HEK293 (cell line): ENCODE data around the gene RHOF.
A peak's percentile ranks its signal among the peaks of the same experiment; 100 is the strongest.

ENCODE experiments used
- GLIS1 ChIP-seq: fragments of 450-650 bp; formaldehyde crosslinking; IDR thresholded peaks from 2 replicates; pipeline ENCODE4 v1.5.1; 2016; ENCODE audit warnings: missing biosample characterization, missing genetic modification characterization
- IKZF3 ChIP-seq: fragments of 450-650 bp; IDR thresholded peaks from 2 replicates; pipeline ENCODE4 v1.5.0; 2018; ENCODE audit warnings: missing biosample characterization, mild to moderate bottlenecking, missing genetic modification characterization, moderate library complexity
- KLF17 ChIP-seq: fragments of 450-650 bp; formaldehyde crosslinking; IDR thresholded peaks from 2 replicates; pipeline ENCODE4 v1.5.1; 2016; ENCODE audit warnings: missing biosample characterization, missing genetic modification characterization
- REPIN1 ChIP-seq: fragments of 450-650 bp; formaldehyde crosslinking; IDR thresholded peaks from 2 replicates; pipeline ENCODE4 v1.5.1; 2017; ENCODE audit warnings: missing biosample characterization, missing genetic modification characterization, low read depth
- SP3 ChIP-seq: fragments of 450-650 bp; formaldehyde crosslinking; IDR thresholded peaks from 2 replicates; pipeline ENCODE4 v1.5.1; 2016; ENCODE audit warnings: missing biosample characterization, missing genetic modification characterization
- SP7 ChIP-seq: fragments of 450-650 bp; formaldehyde crosslinking; IDR thresholded peaks from 2 replicates; pipeline ENCODE4 v1.5.1; 2016; ENCODE audit warnings: missing biosample characterization, missing genetic modification characterization
- ZBTB20 ChIP-seq: fragments of 450-650 bp; formaldehyde crosslinking; IDR thresholded peaks from 2 replicates; pipeline ENCODE4 v1.5.1; 2016; ENCODE audit warnings: missing biosample characterization, missing genetic modification characterization
- ZBTB21 ChIP-seq: fragments of 450-650 bp; formaldehyde crosslinking; IDR thresholded peaks from 2 replicates; pipeline ENCODE4 v1.5.1; 2017; ENCODE audit warnings: missing biosample characterization, missing genetic modification characterization
- ZFP37 ChIP-seq: fragments of 450-650 bp; formaldehyde crosslinking; IDR thresholded peaks from 2 replicates; pipeline ENCODE4 v1.5.1; 2016; ENCODE audit warnings: missing biosample characterization, missing genetic modification characterization
- ZNF280C ChIP-seq: fragments of 450-650 bp; formaldehyde crosslinking; IDR thresholded peaks from 2 replicates; pipeline ENCODE4 v1.5.1; 2016; ENCODE audit warnings: missing biosample characterization, missing genetic modification characterization
- ZNF292 ChIP-seq: fragments of 450-650 bp; formaldehyde crosslinking; IDR thresholded peaks from 2 replicates; pipeline ENCODE4 v1.5.1; 2016; ENCODE audit warnings: low read depth, missing biosample characterization, missing genetic modification characterization, borderline replicate concordance
- ZNF354C ChIP-seq: fragments of 450-650 bp; formaldehyde crosslinking; IDR thresholded peaks from 2 replicates; pipeline ENCODE4 v1.5.1; 2016; ENCODE audit warnings: missing biosample characterization, missing genetic modification characterization, low read depth, borderline replicate concordance
- ZNF366 ChIP-seq: fragments of 450-650 bp; formaldehyde crosslinking; conservative IDR thresholded peaks from 2 replicates; pipeline ENCODE4 v1.5.1; 2016; ENCODE audit warnings: missing biosample characterization, missing genetic modification characterization
- ZNF404 ChIP-seq: fragments of 450-650 bp; formaldehyde crosslinking; IDR thresholded peaks from 2 replicates; pipeline ENCODE4 v1.5.1; 2017; ENCODE audit warnings: missing biosample characterization, missing genetic modification characterization
- ZNF433 ChIP-seq: fragments of 450-650 bp; formaldehyde crosslinking; IDR thresholded peaks from 2 replicates; pipeline ENCODE4 v1.5.1; 2016; ENCODE audit warnings: missing biosample characterization, missing genetic modification characterization, low read depth
- ZNF473 ChIP-seq: fragments of 450-650 bp; formaldehyde crosslinking; IDR thresholded peaks from 2 replicates; pipeline ENCODE4 v1.5.1; 2017; ENCODE audit warnings: missing biosample characterization, missing genetic modification characterization
- ZNF555 ChIP-seq: fragments of 450-650 bp; formaldehyde crosslinking; conservative IDR thresholded peaks from 2 replicates; pipeline ENCODE4 v1.5.1; 2017; ENCODE audit warnings: missing biosample characterization, mild to moderate bottlenecking, missing genetic modification characterization, inconsistent platforms
- ZNF560 ChIP-seq: fragments of 450-650 bp; formaldehyde crosslinking; IDR thresholded peaks from 2 replicates; pipeline ENCODE4 v1.5.1; 2017; ENCODE audit warnings: missing biosample characterization, missing genetic modification characterization, borderline replicate concordance
- ZNF670 ChIP-seq: fragments of 450-650 bp; formaldehyde crosslinking; IDR thresholded peaks from 2 replicates; pipeline ENCODE4 v1.5.1; 2016; ENCODE audit warnings: missing biosample characterization, missing genetic modification characterization, low read depth
- ZNF777 ChIP-seq: fragments of 450-650 bp; formaldehyde crosslinking; IDR thresholded peaks from 2 replicates; pipeline ENCODE4 v1.5.1; 2017; ENCODE audit warnings: missing biosample characterization, missing genetic modification characterization, borderline replicate concordance
- ZNF843 ChIP-seq: fragments of 450-650 bp; formaldehyde crosslinking; IDR thresholded peaks from 2 replicates; pipeline ENCODE4 v1.5.1; 2016; ENCODE audit warnings: missing biosample characterization, missing genetic modification characterization
- ZSCAN23 ChIP-seq: fragments of 450-650 bp; formaldehyde crosslinking; IDR thresholded peaks from 2 replicates; pipeline ENCODE4 v1.5.1; 2016; ENCODE audit warnings: missing biosample characterization, missing genetic modification characterization
- ZXDB ChIP-seq: fragments of 450-650 bp; formaldehyde crosslinking; IDR thresholded peaks from 2 replicates; pipeline ENCODE4 v1.5.1; 2016; ENCODE audit warnings: missing biosample characterization, missing genetic modification characterization
- TF ChIP-seq, protein P1 (sequence below): fragments of 450-650 bp; formaldehyde crosslinking; IDR thresholded peaks from 2 replicates; pipeline ENCODE4 v1.5.1; 2016; ENCODE audit warnings: missing biosample characterization, missing genetic modification characterization
- TF ChIP-seq, protein P2 (sequence below): fragments of 450-650 bp; formaldehyde crosslinking; IDR thresholded peaks from 2 replicates; pipeline ENCODE4 v1.5.1; 2016; ENCODE audit warnings: missing biosample characterization, missing genetic modification characterization
- TF ChIP-seq, protein P3 (sequence below): fragments of 450-650 bp; formaldehyde crosslinking; IDR thresholded peaks from 2 replicates; pipeline ENCODE4 v1.5.1; 2016; ENCODE audit warnings: missing biosample characterization, missing genetic modification characterization
- TF ChIP-seq, protein P4 (sequence below): fragments of 450-650 bp; formaldehyde crosslinking; IDR thresholded peaks from 2 replicates; pipeline ENCODE4 v1.5.1; 2016; ENCODE audit warnings: missing biosample characterization, missing genetic modification characterization
- TF ChIP-seq, protein P5 (sequence below): fragments of 450-650 bp; formaldehyde crosslinking; IDR thresholded peaks from 2 replicates; pipeline ENCODE4 v1.5.1; 2016; ENCODE audit warnings: missing biosample characterization, missing genetic modification characterization

Gene RHOF

DNA sequence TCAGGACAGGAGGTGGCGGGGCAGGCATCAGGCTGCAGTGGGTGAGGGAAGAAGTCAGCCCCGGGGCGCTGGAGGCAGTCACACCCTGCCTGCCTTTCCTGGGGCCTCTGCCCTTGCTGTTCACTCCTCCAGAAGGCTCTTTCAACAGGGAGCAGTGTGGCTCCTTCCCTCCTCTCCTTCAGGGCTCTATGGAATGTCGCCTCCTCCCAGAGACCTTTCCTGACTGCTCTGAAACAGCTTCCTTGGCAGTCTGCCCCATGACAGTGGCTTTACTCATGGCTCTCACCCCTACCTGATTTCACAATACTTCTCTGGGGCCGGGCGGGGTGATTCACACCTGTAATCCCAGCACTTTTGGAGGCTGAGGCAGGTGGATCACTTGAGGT is 7.1 kb downstream of the RHOF start (continued):
- TF ChIP-seq ZNF670 (tag by site-specific recombination) = no peak
- TF ChIP-seq ZNF292 (tag by site-specific recombination) = no peak
- TF ChIP-seq ZNF777 (tag by site-specific recombination) = no peak
- TF ChIP-seq, protein P1, sequence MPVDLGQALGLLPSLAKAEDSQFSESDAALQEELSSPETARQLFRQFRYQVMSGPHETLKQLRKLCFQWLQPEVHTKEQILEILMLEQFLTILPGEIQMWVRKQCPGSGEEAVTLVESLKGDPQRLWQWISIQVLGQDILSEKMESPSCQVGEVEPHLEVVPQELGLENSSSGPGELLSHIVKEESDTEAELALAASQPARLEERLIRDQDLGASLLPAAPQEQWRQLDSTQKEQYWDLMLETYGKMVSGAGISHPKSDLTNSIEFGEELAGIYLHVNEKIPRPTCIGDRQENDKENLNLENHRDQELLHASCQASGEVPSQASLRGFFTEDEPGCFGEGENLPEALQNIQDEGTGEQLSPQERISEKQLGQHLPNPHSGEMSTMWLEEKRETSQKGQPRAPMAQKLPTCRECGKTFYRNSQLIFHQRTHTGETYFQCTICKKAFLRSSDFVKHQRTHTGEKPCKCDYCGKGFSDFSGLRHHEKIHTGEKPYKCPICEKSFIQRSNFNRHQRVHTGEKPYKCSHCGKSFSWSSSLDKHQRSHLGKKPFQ (tag by site-specific recombination) = peak; percentile 72; the same call in 1 of the 2 replicates
- TF ChIP-seq ZXDB (tag by site-specific recombination) = no peak; the same call in 1 of the 2 replicates
- TF ChIP-seq, protein P2, sequence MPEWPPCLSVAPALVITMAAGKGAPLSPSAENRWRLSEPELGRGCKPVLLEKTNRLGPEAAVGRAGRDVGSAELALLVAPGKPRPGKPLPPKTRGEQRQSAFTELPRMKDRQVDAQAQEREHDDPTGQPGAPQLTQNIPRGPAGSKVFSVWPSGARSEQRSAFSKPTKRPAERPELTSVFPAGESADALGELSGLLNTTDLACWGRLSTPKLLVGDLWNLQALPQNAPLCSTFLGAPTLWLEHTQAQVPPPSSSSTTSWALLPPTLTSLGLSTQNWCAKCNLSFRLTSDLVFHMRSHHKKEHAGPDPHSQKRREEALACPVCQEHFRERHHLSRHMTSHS = no peak
- TF ChIP-seq ZFP37 (tag by site-specific recombination) = no peak
- TF ChIP-seq GLIS1 (tag by site-specific recombination) = no peak
- TF ChIP-seq, protein P3, sequence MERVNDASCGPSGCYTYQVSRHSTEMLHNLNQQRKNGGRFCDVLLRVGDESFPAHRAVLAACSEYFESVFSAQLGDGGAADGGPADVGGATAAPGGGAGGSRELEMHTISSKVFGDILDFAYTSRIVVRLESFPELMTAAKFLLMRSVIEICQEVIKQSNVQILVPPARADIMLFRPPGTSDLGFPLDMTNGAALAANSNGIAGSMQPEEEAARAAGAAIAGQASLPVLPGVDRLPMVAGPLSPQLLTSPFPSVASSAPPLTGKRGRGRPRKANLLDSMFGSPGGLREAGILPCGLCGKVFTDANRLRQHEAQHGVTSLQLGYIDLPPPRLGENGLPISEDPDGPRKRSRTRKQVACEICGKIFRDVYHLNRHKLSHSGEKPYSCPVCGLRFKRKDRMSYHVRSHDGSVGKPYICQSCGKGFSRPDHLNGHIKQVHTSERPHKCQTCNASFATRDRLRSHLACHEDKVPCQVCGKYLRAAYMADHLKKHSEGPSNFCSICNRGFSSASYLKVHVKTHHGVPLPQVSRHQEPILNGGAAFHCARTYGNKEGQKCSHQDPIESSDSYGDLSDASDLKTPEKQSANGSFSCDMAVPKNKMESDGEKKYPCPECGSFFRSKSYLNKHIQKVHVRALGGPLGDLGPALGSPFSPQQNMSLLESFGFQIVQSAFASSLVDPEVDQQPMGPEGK = peak; percentile 56
- TF ChIP-seq ZNF843 (tag by site-specific recombination) = no peak
- TF ChIP-seq SP3 (tag by site-specific recombination) = no peak
- no peak for TF ChIP-seq ZNF404 (tag by site-specific recombination)
- no peak for TF ChIP-seq ZNF280C (tag by site-specific recombination)
- peak; percentile 45; the same call in 1 of the 2 replicates for TF ChIP-seq IKZF3 (tag by site-specific recombination)
- TF ChIP-seq ZBTB21 (tag by site-specific recombination) = no peak
- no peak for TF ChIP-seq REPIN1 (tag by site-specific recombination)
- no peak for TF ChIP-seq ZNF354C
- TF ChIP-seq, protein P4, sequence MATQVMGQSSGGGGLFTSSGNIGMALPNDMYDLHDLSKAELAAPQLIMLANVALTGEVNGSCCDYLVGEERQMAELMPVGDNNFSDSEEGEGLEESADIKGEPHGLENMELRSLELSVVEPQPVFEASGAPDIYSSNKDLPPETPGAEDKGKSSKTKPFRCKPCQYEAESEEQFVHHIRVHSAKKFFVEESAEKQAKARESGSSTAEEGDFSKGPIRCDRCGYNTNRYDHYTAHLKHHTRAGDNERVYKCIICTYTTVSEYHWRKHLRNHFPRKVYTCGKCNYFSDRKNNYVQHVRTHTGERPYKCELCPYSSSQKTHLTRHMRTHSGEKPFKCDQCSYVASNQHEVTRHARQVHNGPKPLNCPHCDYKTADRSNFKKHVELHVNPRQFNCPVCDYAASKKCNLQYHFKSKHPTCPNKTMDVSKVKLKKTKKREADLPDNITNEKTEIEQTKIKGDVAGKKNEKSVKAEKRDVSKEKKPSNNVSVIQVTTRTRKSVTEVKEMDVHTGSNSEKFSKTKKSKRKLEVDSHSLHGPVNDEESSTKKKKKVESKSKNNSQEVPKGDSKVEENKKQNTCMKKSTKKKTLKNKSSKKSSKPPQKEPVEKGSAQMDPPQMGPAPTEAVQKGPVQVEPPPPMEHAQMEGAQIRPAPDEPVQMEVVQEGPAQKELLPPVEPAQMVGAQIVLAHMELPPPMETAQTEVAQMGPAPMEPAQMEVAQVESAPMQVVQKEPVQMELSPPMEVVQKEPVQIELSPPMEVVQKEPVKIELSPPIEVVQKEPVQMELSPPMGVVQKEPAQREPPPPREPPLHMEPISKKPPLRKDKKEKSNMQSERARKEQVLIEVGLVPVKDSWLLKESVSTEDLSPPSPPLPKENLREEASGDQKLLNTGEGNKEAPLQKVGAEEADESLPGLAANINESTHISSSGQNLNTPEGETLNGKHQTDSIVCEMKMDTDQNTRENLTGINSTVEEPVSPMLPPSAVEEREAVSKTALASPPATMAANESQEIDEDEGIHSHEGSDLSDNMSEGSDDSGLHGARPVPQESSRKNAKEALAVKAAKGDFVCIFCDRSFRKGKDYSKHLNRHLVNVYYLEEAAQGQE (tag by site-specific recombination) = no peak
- no peak for TF ChIP-seq ZNF473 (tag by site-specific recombination)
- no peak for TF ChIP-seq ZSCAN23 (tag by site-specific recombination)
- no peak for TF ChIP-seq ZNF560 (tag by site-specific recombination)
- TF ChIP-seq ZBTB20 = 0 out of 2 replicates have a peak, but pooled peaks have one; percentile 33
- no peak for TF ChIP-seq ZNF433
- TF ChIP-seq KLF17 (tag by site-specific recombination) = peak; percentile 80; the same call in 1 of the 2 replicates
- TF ChIP-seq ZNF366 = 0 out of 2 replicates have a peak, but pooled peaks have one; percentile 41
- TF ChIP-seq ZNF555 (tag by site-specific recombination) = no peak
- TF ChIP-seq SP7 = peak; percentile 65
- TF ChIP-seq, protein P5, sequence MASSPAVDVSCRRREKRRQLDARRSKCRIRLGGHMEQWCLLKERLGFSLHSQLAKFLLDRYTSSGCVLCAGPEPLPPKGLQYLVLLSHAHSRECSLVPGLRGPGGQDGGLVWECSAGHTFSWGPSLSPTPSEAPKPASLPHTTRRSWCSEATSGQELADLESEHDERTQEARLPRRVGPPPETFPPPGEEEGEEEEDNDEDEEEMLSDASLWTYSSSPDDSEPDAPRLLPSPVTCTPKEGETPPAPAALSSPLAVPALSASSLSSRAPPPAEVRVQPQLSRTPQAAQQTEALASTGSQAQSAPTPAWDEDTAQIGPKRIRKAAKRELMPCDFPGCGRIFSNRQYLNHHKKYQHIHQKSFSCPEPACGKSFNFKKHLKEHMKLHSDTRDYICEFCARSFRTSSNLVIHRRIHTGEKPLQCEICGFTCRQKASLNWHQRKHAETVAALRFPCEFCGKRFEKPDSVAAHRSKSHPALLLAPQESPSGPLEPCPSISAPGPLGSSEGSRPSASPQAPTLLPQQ (tag by site-specific recombination) = 0 out of 2 replicates have a peak, but pooled peaks have one; percentile 17
